K562 (cell line): Measurements from ENCODE around the gene RRAD. TPM values are rescaled to one million over a fixed set of nuclear protein-coding genes. Genes with fewer than 3 reads are reported as not detected.

Experiments used
- ARID2 ChIP-seq: fragments of 450-650 bp; IDR thresholded peaks from 2 replicates; pipeline ENCODE4 v1.6.1; 2017; ENCODE audit warnings: antibody characterized with exemption, mild to moderate bottlenecking
- BRCA1 ChIP-seq, 2 experiments: fragments of 450-650 bp in 1 of 2; sonication (generic) in 1 of 2; formaldehyde crosslinking in 1 of 2; IDR thresholded peaks; 2 replicates each; pipeline versions ENCODE4 v1.5.0 to v1.6.1; 2017 to 2020; ENCODE audit warnings: mild to moderate bottlenecking in 1 of 2, missing genetic modification reagents in 1 of 2
- CREM ChIP-seq: IDR thresholded peaks from 2 replicates; pipeline ENCODE4 v1.6.1; 2014; ENCODE audit warnings: antibody characterized with exemption, low read depth
- EP300 ChIP-seq: IDR thresholded peaks from 2 replicates; pipeline ENCODE4 v1.6.1; 2012; ENCODE audit warnings: low read length, improper control_type of control experiment
- FOXK1 ChIP-seq: sonication (generic); formaldehyde crosslinking; IDR thresholded peaks from 2 replicates; pipeline ENCODE4 v1.8.0; 2022; ENCODE audit warnings: missing genetic modification reagents, mild to moderate bottlenecking, borderline replicate concordance
- FUS ChIP-seq: fragments of 200-400 bp; formaldehyde crosslinking; optimal IDR thresholded peaks from 2 replicates; pipeline ENCODE3; 2017; ENCODE audit warnings: low read depth, low read length
- HIVEP1 ChIP-seq: fragments of 250-450 bp; sonication (Bioruptor Pico); IDR thresholded peaks from 2 replicates; pipeline ENCODE4 v1.4.0; 2020; ENCODE audit warnings: mild to moderate bottlenecking
- HOXB6 ChIP-seq: fragments of 250-450 bp; sonication (Bioruptor Pico); IDR thresholded peaks from 2 replicates; pipeline ENCODE4 v1.5.1; 2022; ENCODE audit warnings: mild to moderate bottlenecking, borderline replicate concordance
- MAFK ChIP-seq: IDR thresholded peaks from 2 replicates; pipeline ENCODE4 v1.6.1; 2011; ENCODE audit warnings: low read length, improper control_type of control experiment
- MAZ ChIP-seq, 2 experiments: fragments of 450-650 bp in 1 of 2; sonication (generic) in 1 of 2; formaldehyde crosslinking; IDR thresholded peaks in 1 of 2; conservative IDR thresholded peaks in 1 of 2; 2 replicates each; pipeline versions ENCODE4 v1.4.0 to v1.5.0; 2020; ENCODE audit warnings: mild to moderate bottlenecking in 1 of 2, missing genetic modification reagents in 1 of 2
- MEF2D ChIP-seq: conservative IDR thresholded peaks from 2 replicates; pipeline ENCODE4 v1.6.1; 2016; ENCODE audit warnings: low read depth, missing genetic modification characterization, missing compliant biosample characterization
- NFE2L1 ChIP-seq: fragments of 450-650 bp; IDR thresholded peaks from 2 replicates; pipeline ENCODE4 v1.6.1; 2016; ENCODE audit warnings: missing genetic modification characterization, low read depth, mild to moderate bottlenecking, missing compliant biosample characterization, moderate library complexity, borderline replicate concordance
- TFAM ChIP-seq: fragments of 250-450 bp; sonication (Bioruptor Pico); conservative IDR thresholded peaks from 2 replicates; pipeline ENCODE4 v1.5.0; 2021; ENCODE audit warnings: mild to moderate bottlenecking, moderate library complexity
- YY1 ChIP-seq, 3 experiments: IDR thresholded peaks; 2 replicates each; pipeline ENCODE4 v1.6.1; 2011; ENCODE audit warnings: low read length in 2 of 3, mild to moderate bottlenecking in 2 of 3, moderate library complexity in 2 of 3, borderline replicate concordance in 1 of 3, control low read depth in 1 of 3, low read depth in 1 of 3; ENCODE audit not compliant: insufficient read depth in 3 of 3, insufficient replicate concordance in 2 of 3, control insufficient read depth in 1 of 3, insufficient read length in 1 of 3; ENCODE audit errors: extremely low read depth in 1 of 3
- ZNF124 ChIP-seq: sonication (generic); formaldehyde crosslinking; IDR thresholded peaks from 2 replicates; pipeline ENCODE4 v1.8.1; 2022; ENCODE audit warnings: missing genetic modification reagents
- polyA plus RNA-seq, 8 experiments: library from polyadenylated mRNA; depleted of rRNA in 4 of 8; stranded (reverse) in 5 of 8; unstranded in 3 of 8; fragments of >200 nt; fragmentation: Nextera tagmentation in 2 of 8; fragmentation: Illumina TruSeq in 1 of 8; extraction: Ambion mirVana in 2 of 8; extraction: Trizol in 1 of 8; gene quantifications; 2 replicates each; pipeline versions ENCODE4 v1.2.1 to v1.2.3, GENCODE V29; 2011 to 2014; ENCODE audit warnings: inconsistent platforms in 1 of 8, missing spikeins in 1 of 8
- total RNA-seq, 7 experiments: library from RNA; depleted of rRNA in 6 of 7; stranded (reverse); fragments of >200 nt in 6 of 7; fragmentation: Illumina TruSeq in 2 of 7; extraction: Trizol in 2 of 7; gene quantifications; 2 replicates each; pipeline versions ENCODE4 v1.2.1 to v1.2.3, GENCODE V29; 2011 to 2021; ENCODE audit warnings: low replicate concordance in 1 of 7
- TF ChIP-seq, protein P1 (sequence below): fragments of 250-450 bp; sonication (Bioruptor Pico); IDR thresholded peaks from 2 replicates; pipeline ENCODE4 v1.9.0; 2021; ENCODE audit warnings: mild to moderate bottlenecking
- TF ChIP-seq, protein P2 (sequence below): fragments of 450-650 bp; IDR thresholded peaks from 2 replicates; pipeline ENCODE4 v1.6.1; 2016; ENCODE audit warnings: antibody characterized with exemption
- TF ChIP-seq, protein P3 (sequence below): fragments of 250-450 bp; sonication (Bioruptor Pico); IDR thresholded peaks from 2 replicates; pipeline ENCODE4 v1.4.0; 2020

RRAD gene
- total and polyA plus RNA-seq, 9 of the 15 experiments (the other 6 are each of a cell fraction or from before 2014, with no cell fraction given): 0.09 to 0.20 (median 0.13) TPM; not detected in 5

DNA sequence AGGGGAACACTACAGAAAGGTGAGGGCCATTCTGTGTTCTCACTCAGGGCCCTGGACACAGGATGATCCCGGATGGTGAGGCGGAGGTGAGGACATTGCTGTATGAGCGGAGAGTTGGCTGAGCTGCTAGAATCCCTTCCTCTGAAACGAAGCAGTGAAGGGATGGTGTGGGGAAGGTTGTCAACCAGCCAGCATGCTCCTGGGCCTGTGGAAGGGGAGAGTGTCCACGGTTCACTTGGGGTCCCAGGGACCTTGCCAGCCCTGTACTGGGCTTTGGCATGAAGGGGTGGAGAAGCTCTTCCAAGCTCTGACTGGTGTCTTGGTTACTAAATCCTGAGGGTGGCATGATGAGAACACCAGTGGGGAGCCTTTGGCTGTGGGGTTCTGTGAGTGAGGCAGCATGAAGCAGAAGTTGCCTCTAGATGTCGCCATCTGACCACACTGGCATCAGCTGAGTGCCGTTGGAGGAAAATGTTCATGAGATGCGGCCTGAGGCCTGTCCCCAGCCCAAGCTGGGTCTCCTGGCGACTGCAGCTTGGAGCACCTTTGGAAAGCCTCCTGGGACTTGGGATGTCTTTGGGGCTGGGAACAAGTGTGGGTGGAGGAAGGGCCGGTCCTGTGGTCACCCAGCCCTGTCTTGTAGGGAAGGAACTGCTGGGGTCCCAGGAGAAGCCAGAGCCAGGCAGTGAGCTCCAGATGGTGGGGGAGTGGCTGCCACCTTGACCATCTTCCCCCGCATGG lies 30.2 kb downstream of the RRAD start (continued):
- TF ChIP-seq MAZ (CRISPR knock-in tag; conservative IDR thresholded peaks at IDR 0.05 in 1 of 2, IDR thresholded peaks at IDR 0.05 in 1 of 2): peak; percentile 45 to 51; a peak in 1 of 4 replicates
- TF ChIP-seq, protein P1, sequence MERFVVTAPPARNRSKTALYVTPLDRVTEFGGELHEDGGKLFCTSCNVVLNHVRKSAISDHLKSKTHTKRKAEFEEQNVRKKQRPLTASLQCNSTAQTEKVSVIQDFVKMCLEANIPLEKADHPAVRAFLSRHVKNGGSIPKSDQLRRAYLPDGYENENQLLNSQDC (CRISPR knock-in tag): no peak
- no peak for TF ChIP-seq MEF2D (tag)
- no peak for TF ChIP-seq EP300
- TF ChIP-seq YY1 (IDR thresholded peaks at IDR 0.05; ENCODE audit: borderline replicate concordance in 1 of 3, control insufficient read depth in 1 of 3, extremely low read depth in 1 of 3, insufficient read depth in 3 of 3, insufficient read length in 1 of 3, insufficient replicate concordance in 2 of 3, low read depth in 1 of 3, low read length in 2 of 3): no peak
- peak; percentile 41; the same call in 1 of the 2 replicates for TF ChIP-seq CREM
- TF ChIP-seq BRCA1 (IDR thresholded peaks at IDR 0.05): no peak
- no peak for TF ChIP-seq BRCA1 (CRISPR knock-in tag; IDR thresholded peaks at IDR 0.05)
- TF ChIP-seq ZNF124 (CRISPR knock-in tag): no peak
- no peak for TF ChIP-seq TFAM (CRISPR knock-in tag)
- no peak for TF ChIP-seq HIVEP1
- no peak for TF ChIP-seq FUS
- TF ChIP-seq HOXB6 (CRISPR knock-in tag): no peak
- TF ChIP-seq, protein P2, sequence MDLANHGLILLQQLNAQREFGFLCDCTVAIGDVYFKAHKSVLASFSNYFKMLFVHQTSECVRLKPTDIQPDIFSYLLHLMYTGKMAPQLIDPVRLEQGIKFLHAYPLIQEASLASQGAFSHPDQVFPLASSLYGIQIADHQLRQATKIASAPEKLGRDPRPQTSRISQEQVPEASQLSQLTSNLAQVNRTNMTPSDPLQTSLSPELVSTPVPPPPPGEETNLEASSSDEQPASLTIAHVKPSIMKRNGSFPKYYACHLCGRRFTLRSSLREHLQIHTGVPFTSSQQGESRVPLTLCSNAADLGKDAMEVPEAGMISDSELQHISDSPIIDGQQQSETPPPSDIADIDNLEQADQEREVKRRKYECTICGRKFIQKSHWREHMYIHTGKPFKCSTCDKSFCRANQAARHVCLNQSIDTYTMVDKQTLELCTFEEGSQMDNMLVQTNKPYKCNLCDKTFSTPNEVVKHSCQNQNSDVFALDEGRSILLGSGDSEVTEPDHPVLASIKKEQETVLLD: 0 out of 2 replicates have a peak, but pooled peaks have one; percentile 37
- TF ChIP-seq MAFK: no peak
- TF ChIP-seq ARID2: peak; percentile 91
- no peak for TF ChIP-seq NFE2L1
- TF ChIP-seq FOXK1 (CRISPR knock-in tag): no peak
- TF ChIP-seq, protein P3, sequence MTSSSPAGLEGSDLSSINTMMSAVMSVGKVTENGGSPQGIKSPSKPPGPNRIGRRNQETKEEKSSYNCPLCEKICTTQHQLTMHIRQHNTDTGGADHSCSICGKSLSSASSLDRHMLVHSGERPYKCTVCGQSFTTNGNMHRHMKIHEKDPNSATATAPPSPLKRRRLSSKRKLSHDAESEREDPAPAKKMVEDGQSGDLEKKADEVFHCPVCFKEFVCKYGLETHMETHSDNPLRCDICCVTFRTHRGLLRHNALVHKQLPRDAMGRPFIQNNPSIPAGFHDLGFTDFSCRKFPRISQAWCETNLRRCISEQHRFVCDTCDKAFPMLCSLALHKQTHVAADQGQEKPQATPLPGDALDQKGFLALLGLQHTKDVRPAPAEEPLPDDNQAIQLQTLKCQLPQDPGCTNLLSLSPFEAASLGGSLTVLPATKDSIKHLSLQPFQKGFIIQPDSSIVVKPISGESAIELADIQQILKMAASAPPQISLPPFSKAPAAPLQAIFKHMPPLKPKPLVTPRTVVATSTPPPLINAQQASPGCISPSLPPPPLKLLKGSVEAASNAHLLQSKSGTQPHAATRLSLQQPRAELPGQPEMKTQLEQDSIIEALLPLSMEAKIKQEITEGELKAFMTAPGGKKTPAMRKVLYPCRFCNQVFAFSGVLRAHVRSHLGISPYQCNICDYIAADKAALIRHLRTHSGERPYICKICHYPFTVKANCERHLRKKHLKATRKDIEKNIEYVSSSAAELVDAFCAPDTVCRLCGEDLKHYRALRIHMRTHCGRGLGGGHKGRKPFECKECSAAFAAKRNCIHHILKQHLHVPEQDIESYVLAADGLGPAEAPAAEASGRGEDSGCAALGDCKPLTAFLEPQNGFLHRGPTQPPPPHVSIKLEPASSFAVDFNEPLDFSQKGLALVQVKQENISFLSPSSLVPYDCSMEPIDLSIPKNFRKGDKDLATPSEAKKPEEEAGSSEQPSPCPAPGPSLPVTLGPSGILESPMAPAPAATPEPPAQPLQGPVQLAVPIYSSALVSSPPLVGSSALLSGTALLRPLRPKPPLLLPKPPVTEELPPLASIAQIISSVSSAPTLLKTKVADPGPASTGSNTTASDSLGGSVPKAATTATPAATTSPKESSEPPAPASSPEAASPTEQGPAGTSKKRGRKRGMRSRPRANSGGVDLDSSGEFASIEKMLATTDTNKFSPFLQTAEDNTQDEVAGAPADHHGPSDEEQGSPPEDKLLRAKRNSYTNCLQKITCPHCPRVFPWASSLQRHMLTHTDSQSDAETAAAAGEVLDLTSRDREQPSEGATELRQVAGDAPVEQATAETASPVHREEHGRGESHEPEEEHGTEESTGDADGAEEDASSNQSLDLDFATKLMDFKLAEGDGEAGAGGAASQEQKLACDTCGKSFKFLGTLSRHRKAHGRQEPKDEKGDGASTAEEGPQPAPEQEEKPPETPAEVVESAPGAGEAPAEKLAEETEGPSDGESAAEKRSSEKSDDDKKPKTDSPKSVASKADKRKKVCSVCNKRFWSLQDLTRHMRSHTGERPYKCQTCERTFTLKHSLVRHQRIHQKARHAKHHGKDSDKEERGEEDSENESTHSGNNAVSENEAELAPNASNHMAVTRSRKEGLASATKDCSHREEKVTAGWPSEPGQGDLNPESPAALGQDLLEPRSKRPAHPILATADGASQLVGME (CRISPR knock-in tag): no peak
